Caco-2 (cell line): ENCODE results near the gene USP6. TPM values are rescaled to one million over a fixed set of nuclear protein-coding genes. Genes with fewer than 3 reads are reported as not detected.
"Not testable (repeated sequence)": the region's sequence is repeated elsewhere in the genome, so short reads cannot be mapped to it uniquely, and the experiment has no call there.

Experiments used
- BruUV-seq: library from RNA; stranded (reverse); fragments of 400-500 nt; replicated peaks from 2 replicates; lab custom pipeline; 2021; lab: Mats Ljungman, UMichigan
- CTCF ChIA-PET: fragments of 300-600 bp; sonication (Branson Sonifier 250); formaldehyde crosslinking; loops from one replicate; lab custom pipeline; 2022; ENCODE audit warnings: antibody characterized with exemption; lab: Charles Lee
- POLR2A ChIA-PET: fragments of 300-600 bp; sonication (Branson Sonifier 250); formaldehyde crosslinking; loops from one replicate; lab custom pipeline; 2022; ENCODE audit warnings: antibody characterized with exemption; lab: Charles Lee
- DNase-seq, 2 experiments: peaks; one replicate each; pipeline versions ENCODE4 v3.0.0 to v3.0.0-alpha.2; 2020 to 2022
- H3K27me3 ChIP-seq: replicated peaks from 2 replicates; pipeline ENCODE4 v1.6.0; 2011; ENCODE audit warnings: low read length; ENCODE audit not compliant: control insufficient read depth, insufficient read depth
- H3K36me3 ChIP-seq: 2 replicates; pipeline ENCODE4 v1.5.1; 2011; ENCODE audit warnings: low read length; ENCODE audit not compliant: control insufficient read depth, insufficient read depth
- H3K4me1 ChIP-seq: fragments of 250-450 bp; sonication (Bioruptor Pico); 2 replicates; pipeline ENCODE4 v1.5.1; 2020; ENCODE audit warnings: mild to moderate bottlenecking
- H3K4me3 ChIP-seq: 2 replicates; pipeline ENCODE4 v1.5.1; 2011; ENCODE audit warnings: low read depth, mild to moderate bottlenecking, control low read depth, low read length
- H3K9me3 ChIP-seq: fragments of 250-450 bp; sonication (Bioruptor Pico); 2 replicates; pipeline ENCODE4 v1.5.1; 2020; ENCODE audit warnings: mild to moderate bottlenecking, moderate library complexity
- H3K27ac Mint-ChIP-seq: one replicate; pipeline ENCODE4 v1.8.0; 2022; ENCODE audit warnings: mixed read lengths; ENCODE audit not compliant: unreplicated experiment
- H3K27me3 Mint-ChIP-seq: one replicate; pipeline ENCODE4 v1.8.0; 2022; ENCODE audit warnings: mixed read lengths; ENCODE audit not compliant: insufficient read depth, unreplicated experiment
- H3K36me3 Mint-ChIP-seq: one replicate; pipeline ENCODE4 v1.8.0; 2022; ENCODE audit warnings: mild to moderate bottlenecking, mixed read lengths; ENCODE audit not compliant: insufficient read depth, unreplicated experiment
- H3K4me1 Mint-ChIP-seq: one replicate; pipeline ENCODE4 v1.8.0; 2022; ENCODE audit warnings: low read depth, mixed read lengths; ENCODE audit not compliant: unreplicated experiment
- H3K4me3 Mint-ChIP-seq: one replicate; pipeline ENCODE4 v1.8.0; 2022; ENCODE audit warnings: mild to moderate bottlenecking, moderate library complexity, mixed read lengths; ENCODE audit not compliant: unreplicated experiment
- H3K9me3 Mint-ChIP-seq: one replicate; pipeline ENCODE4 v1.8.0; 2022; ENCODE audit warnings: mixed read lengths; ENCODE audit not compliant: unreplicated experiment
- intact Hi-C: fragments of 100-400 bp; cut with micrococcal nuclease; formaldehyde crosslinking; loops from one replicate; pipeline ENCODE4 v1.10.0; 2022; ENCODE audit not compliant: unreplicated experiment
- total RNA-seq: library from RNA; stranded (reverse); gene quantifications from 2 replicates; pipeline ENCODE4 v1.2.3, GENCODE V29; 2022
- TF ChIP-seq, protein P1 (sequence below), 2 experiments: fragments of 200-600 bp in 1 of 2; IDR thresholded peaks; 1 replicate in 1 of 2; 2 replicates in 1 of 2; pipeline versions ENCODE4 v1.5.1 to v1.8.0; 2011 to 2022; ENCODE audit warnings: antibody characterized with exemption in 1 of 2, control low read depth in 1 of 2, inconsistent platforms in 1 of 2, low read depth in 1 of 2, low read length in 1 of 2, mild to moderate bottlenecking in 1 of 2, moderate library complexity in 1 of 2; ENCODE audit not compliant: insufficient read depth in 1 of 2, severe bottlenecking in 1 of 2, unreplicated experiment in 1 of 2

USP6 gene
- total RNA-seq, 1 experiment from 2014 or later = 0.16 TPM

DNA sequence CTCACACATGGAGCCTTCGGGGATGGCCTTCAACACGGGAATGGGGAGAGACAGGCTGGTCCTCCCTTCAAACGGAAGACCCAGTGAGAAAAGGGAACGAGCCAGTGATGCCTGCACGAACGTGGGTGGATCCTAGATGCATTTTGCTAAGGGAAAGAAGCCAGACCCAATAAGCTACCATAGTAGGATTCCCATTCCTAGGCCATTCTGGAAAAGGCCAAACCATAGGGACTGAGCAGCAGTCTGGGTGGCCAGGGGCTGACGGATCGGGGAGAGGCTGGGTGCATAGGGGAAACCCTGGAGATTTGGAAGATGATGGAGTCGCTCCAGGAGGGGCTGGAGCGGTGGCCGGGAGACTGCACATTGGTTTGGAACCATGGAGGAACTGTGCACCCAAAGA lies 18.7 kb downstream of the USP6 start:
- not testable (repeated sequence) for H3K4me3 ChIP-seq

DNA sequence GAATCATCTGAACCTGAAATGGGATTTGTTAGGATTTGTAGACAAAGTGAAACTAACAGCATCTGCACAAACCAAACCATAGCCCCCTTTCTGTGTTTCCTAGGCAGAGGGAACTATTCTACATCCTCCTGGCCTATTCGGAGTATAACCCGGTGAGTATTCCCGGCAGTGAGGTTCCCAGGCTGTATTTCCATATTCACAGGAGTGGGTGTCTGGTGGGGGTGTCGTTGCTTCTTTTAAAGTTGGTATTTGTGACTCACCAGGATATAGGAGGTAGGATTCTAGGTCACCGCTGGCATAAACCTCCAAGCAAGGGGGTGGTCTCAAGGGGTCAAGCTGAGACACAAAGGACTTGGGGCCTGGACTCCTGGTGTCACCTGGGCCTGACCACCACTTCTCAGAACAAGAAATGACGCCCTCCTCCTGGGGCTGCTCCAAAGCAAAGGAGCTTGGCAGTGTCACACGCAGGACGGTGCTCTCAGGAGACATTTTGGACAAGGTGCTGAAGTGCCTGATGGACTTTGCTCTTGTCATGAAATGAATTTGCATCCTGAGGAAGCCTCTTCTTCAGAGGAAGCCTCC lies 19.4 kb downstream of the USP6 start:
- CTCF ChIA-PET, H3K27me3 ChIP-seq, H3K9me3 ChIP-seq, H3K36me3 Mint-ChIP-seq, H3K4me1 ChIP-seq, H3K4me3 ChIP-seq, BruUV-seq, H3K27ac Mint-ChIP-seq, DNase-seq, intact Hi-C loops, H3K4me3 Mint-ChIP-seq, POLR2A ChIA-PET, H3K36me3 ChIP-seq, H3K27me3 Mint-ChIP-seq, H3K4me1 Mint-ChIP-seq, H3K9me3 Mint-ChIP-seq: not testable (repeated sequence)

More for the DNA sequence above, 18.7 kb downstream of the USP6 start:
- intact Hi-C loops, BruUV-seq, CTCF ChIA-PET, H3K4me3 Mint-ChIP-seq, DNase-seq, POLR2A ChIA-PET, H3K4me1 ChIP-seq, H3K4me1 Mint-ChIP-seq, H3K27me3 Mint-ChIP-seq, H3K36me3 ChIP-seq, H3K27ac Mint-ChIP-seq, H3K9me3 ChIP-seq, H3K9me3 Mint-ChIP-seq, H3K27me3 ChIP-seq, H3K36me3 Mint-ChIP-seq: not testable (repeated sequence)

DNA sequence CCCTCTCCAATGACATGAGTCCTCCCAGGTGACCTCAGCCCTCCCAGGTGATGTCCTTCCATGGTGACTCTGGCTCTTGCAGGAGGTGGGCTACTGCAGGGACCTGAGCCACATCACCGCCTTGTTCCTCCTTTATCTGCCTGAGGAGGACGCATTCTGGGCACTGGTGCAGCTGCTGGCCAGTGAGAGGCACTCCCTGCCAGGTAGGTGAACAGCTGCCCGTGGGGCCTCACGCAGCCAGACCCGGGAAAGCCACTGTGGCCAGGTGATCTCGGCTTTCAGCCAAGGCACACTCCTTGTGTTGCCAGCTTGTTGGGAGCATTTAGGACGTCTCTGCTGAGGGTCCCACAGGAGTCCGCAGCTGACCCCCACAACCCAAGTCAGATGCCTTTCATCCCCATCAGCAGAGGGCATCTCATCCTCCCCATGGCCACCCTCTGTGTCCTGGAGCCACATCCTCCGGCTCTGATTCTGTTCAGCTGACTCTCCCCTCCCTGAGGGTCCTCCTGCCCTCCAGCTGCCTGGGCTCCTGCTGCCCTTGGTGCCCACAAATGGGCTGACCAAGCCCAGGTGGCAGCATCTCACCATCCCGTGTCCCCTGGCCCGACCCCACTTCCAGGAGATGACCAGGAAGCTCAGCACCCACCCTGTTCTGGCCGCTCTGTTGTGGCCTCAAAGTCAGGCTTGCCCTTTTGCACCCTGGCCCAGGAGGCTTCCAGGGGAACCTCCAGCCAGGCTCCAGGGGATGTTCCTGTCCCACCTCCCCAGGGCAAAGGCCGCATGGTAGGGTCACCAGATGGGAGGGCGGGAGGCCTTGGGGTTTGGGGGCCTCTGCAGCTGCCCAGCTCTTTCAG lies 20.1 kb downstream of the USP6 start:
- ChIA-PET POLR2A (no interaction called here), CTCF (no interaction called here)
- Histone ChIP-seq H3K27me3 (no peaks in the 10 kb centered on the region), H3K36me3 (no peaks in the 10 kb centered on the region), H3K9me3 (no peaks in the 10 kb centered on the region), H3K4me1 (no peaks in the 10 kb centered on the region), H3K4me3 (no peak overlapping the region)
- no peaks in the 10 kb centered on the region for H3K9me3 Mint-ChIP-seq
- no peak overlapping the region for H3K4me3 Mint-ChIP-seq
- no peaks in the 10 kb centered on the region for H3K4me1 Mint-ChIP-seq
- TF ChIP-seq, protein P1, sequence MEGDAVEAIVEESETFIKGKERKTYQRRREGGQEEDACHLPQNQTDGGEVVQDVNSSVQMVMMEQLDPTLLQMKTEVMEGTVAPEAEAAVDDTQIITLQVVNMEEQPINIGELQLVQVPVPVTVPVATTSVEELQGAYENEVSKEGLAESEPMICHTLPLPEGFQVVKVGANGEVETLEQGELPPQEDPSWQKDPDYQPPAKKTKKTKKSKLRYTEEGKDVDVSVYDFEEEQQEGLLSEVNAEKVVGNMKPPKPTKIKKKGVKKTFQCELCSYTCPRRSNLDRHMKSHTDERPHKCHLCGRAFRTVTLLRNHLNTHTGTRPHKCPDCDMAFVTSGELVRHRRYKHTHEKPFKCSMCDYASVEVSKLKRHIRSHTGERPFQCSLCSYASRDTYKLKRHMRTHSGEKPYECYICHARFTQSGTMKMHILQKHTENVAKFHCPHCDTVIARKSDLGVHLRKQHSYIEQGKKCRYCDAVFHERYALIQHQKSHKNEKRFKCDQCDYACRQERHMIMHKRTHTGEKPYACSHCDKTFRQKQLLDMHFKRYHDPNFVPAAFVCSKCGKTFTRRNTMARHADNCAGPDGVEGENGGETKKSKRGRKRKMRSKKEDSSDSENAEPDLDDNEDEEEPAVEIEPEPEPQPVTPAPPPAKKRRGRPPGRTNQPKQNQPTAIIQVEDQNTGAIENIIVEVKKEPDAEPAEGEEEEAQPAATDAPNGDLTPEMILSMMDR (IDR thresholded peaks at IDR 0.05; ENCODE audit: insufficient read depth in 1 of 2, low read depth in 1 of 2, low read length in 1 of 2, severe bottlenecking in 1 of 2, unreplicated experiment in 1 of 2) = no peak
- intact Hi-C loops = no loop called here
- H3K27me3 Mint-ChIP-seq = no peaks in the 10 kb centered on the region
- no peak overlapping the region for H3K27ac Mint-ChIP-seq
- H3K36me3 Mint-ChIP-seq = no peaks in the 10 kb centered on the region
- no TSS peak for BruUV-seq
- DNase-seq = no peak

DNA sequence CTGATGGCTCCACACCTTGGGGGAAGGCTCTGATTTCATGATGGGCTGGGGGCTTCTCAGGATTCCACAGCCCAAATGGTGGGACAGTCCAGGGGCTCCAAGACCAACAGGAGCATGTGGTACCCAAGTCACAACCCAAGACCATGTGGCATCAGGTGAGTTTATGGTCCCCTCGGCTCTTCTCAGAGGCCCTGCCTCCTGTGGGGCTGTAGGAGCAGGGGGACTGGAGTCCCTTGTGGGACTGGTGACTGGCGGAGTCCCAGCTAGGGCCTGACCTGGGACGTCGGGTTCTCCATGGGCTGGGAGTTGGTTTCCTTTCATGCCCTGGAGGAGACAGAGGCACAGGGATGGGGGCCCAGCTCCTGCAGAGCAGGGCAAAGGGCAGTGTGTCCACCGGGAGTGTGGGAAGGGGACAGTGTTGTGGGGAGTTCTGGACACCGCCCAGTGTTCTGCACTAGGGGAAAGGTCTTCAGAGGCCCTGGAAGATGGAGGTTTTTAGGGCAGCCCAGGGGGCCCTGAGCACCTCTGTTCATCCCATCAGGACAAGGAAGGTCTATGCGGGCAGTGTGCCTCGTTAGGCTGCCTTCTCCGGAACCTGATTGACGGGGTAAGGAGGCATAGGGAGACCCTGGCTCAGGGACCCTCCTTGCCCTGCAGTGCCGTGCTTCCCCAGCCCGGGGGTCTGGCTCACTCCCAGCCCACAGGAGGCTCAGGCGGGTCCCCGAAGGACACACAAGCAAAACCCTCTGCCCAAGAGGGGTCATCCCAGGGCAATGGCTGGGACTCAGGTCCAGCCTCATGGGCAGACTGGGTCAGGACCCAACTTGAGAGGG lies 21.0 kb downstream of the USP6 start:
- H3K4me3 ChIP-seq, BruUV-seq, H3K27ac Mint-ChIP-seq, H3K9me3 Mint-ChIP-seq, H3K27me3 ChIP-seq, POLR2A ChIA-PET, H3K27me3 Mint-ChIP-seq, H3K4me1 ChIP-seq, H3K4me1 Mint-ChIP-seq, H3K36me3 Mint-ChIP-seq, CTCF ChIA-PET, H3K36me3 ChIP-seq, H3K9me3 ChIP-seq, intact Hi-C loops, DNase-seq, H3K4me3 Mint-ChIP-seq: not testable (repeated sequence)

DNA sequence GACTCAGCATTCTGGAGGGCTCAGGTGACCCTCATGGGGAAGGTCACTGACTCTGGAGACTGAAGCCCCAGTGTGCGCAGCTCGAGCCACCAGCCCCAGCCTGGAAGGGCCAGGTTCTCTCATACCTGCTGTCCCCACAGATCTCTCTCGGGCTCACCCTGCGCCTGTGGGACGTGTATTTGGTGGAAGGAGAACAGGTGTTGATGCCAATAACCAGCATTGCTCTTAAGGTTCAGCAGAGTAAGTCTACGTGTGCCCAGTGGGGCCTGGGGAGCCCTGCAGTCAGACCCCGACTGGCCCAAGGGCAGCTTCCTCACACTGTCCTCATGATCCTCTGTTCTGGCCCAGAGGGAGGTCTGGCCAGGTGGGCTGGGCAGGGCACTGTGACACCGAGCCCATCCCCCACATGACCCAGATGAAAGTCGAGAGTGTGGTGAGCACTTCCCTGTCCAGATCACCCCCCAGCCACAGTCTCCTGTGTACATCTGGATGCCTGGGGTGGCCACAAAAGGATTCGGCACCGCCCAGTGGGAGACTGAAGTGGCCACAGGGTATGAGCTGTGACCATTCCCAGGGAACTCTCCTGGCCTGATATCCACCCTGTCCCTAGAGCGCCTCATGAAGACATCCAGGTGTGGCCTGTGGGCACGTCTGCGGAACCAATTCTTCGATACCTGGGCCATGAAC lies 21.8 kb downstream of the USP6 start:
- H3K9me3 ChIP-seq, intact Hi-C loops, BruUV-seq, H3K4me1 Mint-ChIP-seq, H3K36me3 Mint-ChIP-seq, DNase-seq, H3K27me3 ChIP-seq, H3K27me3 Mint-ChIP-seq, H3K36me3 ChIP-seq, POLR2A ChIA-PET, CTCF ChIA-PET, H3K4me3 Mint-ChIP-seq, H3K9me3 Mint-ChIP-seq, H3K27ac Mint-ChIP-seq, H3K4me1 ChIP-seq, H3K4me3 ChIP-seq: not testable (repeated sequence)
